HEK293 (cell line): ENCODE measurements around the gene POC5.

ENCODE experiments used
- CTCF ChIP-seq: fragments of 450-650 bp; formaldehyde crosslinking; IDR thresholded peaks from 2 replicates; pipeline ENCODE4 v1.5.1; 2016; ENCODE audit warnings: missing biosample characterization, missing genetic modification characterization
- GLI2 ChIP-seq: fragments of 450-650 bp; formaldehyde crosslinking; IDR thresholded peaks from 2 replicates; pipeline ENCODE4; 2017; ENCODE audit warnings: missing biosample characterization, missing genetic modification characterization, low read depth, borderline replicate concordance
- PRDM6 ChIP-seq: fragments of 450-650 bp; formaldehyde crosslinking; IDR thresholded peaks from 2 replicates; pipeline ENCODE4 v1.5.1; 2017; ENCODE audit warnings: missing biosample characterization, missing genetic modification characterization
- REPIN1 ChIP-seq: fragments of 450-650 bp; formaldehyde crosslinking; IDR thresholded peaks from 2 replicates; pipeline ENCODE4 v1.5.1; 2017; ENCODE audit warnings: missing biosample characterization, missing genetic modification characterization, low read depth
- SP2 ChIP-seq: fragments of 450-650 bp; formaldehyde crosslinking; IDR thresholded peaks from 2 replicates; pipeline ENCODE4 v1.5.1; 2016; ENCODE audit warnings: missing biosample characterization, missing genetic modification characterization
- TCF7L2 ChIP-seq: IDR thresholded peaks from 2 replicates; pipeline ENCODE4 v1.6.1; 2011; ENCODE audit warnings: low read depth, mild to moderate bottlenecking, inconsistent platforms, low read length, moderate library complexity, borderline replicate concordance
- ZBTB10 ChIP-seq: fragments of 450-650 bp; formaldehyde crosslinking; IDR thresholded peaks from 2 replicates; pipeline ENCODE4 v1.5.1; 2016; ENCODE audit warnings: missing biosample characterization, missing genetic modification characterization
- ZNF132 ChIP-seq: fragments of 450-650 bp; formaldehyde crosslinking; IDR thresholded peaks from 2 replicates; pipeline ENCODE4 v1.5.1; 2017; ENCODE audit warnings: missing biosample characterization, missing genetic modification characterization, borderline replicate concordance
- ZNF174 ChIP-seq: fragments of 450-650 bp; formaldehyde crosslinking; IDR thresholded peaks from 2 replicates; pipeline ENCODE4 v1.5.0; 2017; ENCODE audit warnings: missing biosample characterization, mild to moderate bottlenecking, missing genetic modification characterization
- ZNF280D ChIP-seq: fragments of 450-650 bp; formaldehyde crosslinking; IDR thresholded peaks from 2 replicates; pipeline ENCODE4 v1.5.1; 2016; ENCODE audit warnings: missing biosample characterization, missing genetic modification characterization
- ZNF335 ChIP-seq: fragments of 450-650 bp; formaldehyde crosslinking; conservative IDR thresholded peaks from 2 replicates; pipeline ENCODE4 v1.5.1; 2016; ENCODE audit warnings: missing biosample characterization, missing genetic modification characterization
- ZNF514 ChIP-seq: fragments of 450-650 bp; formaldehyde crosslinking; IDR thresholded peaks from 2 replicates; pipeline ENCODE4 v1.5.1; 2016; ENCODE audit warnings: missing biosample characterization, missing genetic modification characterization
- ZNF704 ChIP-seq: fragments of 450-650 bp; formaldehyde crosslinking; IDR thresholded peaks from 2 replicates; pipeline ENCODE4 v1.5.1; 2016; ENCODE audit warnings: missing biosample characterization, missing genetic modification characterization
- ZNF785 ChIP-seq: fragments of 450-650 bp; formaldehyde crosslinking; IDR thresholded peaks from 2 replicates; pipeline ENCODE4 v1.5.1; 2016; ENCODE audit warnings: missing biosample characterization, missing genetic modification characterization

GRCh38 chr5:75663579-75664284 lies 53.5 kb downstream of the POC5 start:
- no peak for TF ChIP-seq ZNF280D (tag by site-specific recombination)
- no peak for TF ChIP-seq ZNF174 (tag by site-specific recombination)
- TF ChIP-seq PRDM6 (tag by site-specific recombination), result no peak
- TF ChIP-seq CTCF (tag by site-specific recombination), result no peak
- no peak for TF ChIP-seq TCF7L2
- no peak for TF ChIP-seq ZNF704 (tag by site-specific recombination)
- no peak for TF ChIP-seq GLI2 (tag by site-specific recombination)
- TF ChIP-seq ZBTB10 (tag by site-specific recombination), result no peak
- TF ChIP-seq SP2 (tag by site-specific recombination), result no peak
- TF ChIP-seq ZNF514, result no peak
- no peak for TF ChIP-seq REPIN1
- TF ChIP-seq ZNF785 (tag by site-specific recombination), result no peak
- no peak for TF ChIP-seq ZNF132
- TF ChIP-seq ZNF335 (tag by site-specific recombination), result no peak
